ENCODE results near the gene ZNF862. TPM values are rescaled to one million over a fixed set of nuclear protein-coding genes. Genes with fewer than 3 reads are reported as not detected.

Gene ZNF862
- total and polyA plus RNA-seq, 2 of the 13 experiments (the other 11 are each of a cell fraction or from before 2014, with no cell fraction given) = 0.89 to 2.0 TPM

DNA sequence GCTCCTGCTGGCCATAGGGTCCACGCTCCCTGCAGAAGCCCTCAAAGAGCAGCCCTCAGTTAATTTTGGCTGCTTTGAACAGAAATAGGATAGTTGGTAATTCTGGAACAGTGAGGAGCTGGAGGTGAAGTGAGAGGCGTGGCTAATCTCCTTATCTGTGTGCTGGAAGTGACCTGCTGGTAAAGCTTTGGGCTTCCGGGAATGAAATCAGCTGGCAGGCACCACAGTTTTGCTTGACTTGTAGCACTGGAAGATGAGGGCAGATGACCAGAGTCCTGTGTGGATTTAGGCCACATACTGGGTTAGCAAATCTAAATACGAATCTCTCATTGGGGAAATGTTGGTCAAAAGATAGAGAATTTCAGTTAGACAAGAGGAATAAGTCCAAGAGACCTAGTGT is 45.8 kb downstream of the ZNF862 start:
- WGBS (ENCODE audit: low lambda C conversion rate) = 88% methylated on average over 4 of the region's 4 CpGs
- Histone ChIP-seq H2AFZ (ENCODE audit: low read length) (no peak overlapping the region), H3K4me3 (replicated peaks in 1 of 3; ENCODE audit: insufficient read depth in 1 of 3, low read depth in 2 of 3, low read length in 3 of 3) (no peak overlapping the region), H4K20me1 (ENCODE audit: insufficient read depth, low read length) (no peaks in the 10 kb centered on the region), H3K4me2 (ENCODE audit: low read depth, low read length) (no peak overlapping the region), H3K36me3 (replicated peaks in 1 of 2; ENCODE audit: control insufficient read depth in 1 of 2, insufficient read depth in 2 of 2, low read length in 2 of 2) (peaks cover 1 to 13% of the 10 kb centered on the region in 2 experiments; a peak in 3 of 5 replicates), H3K27me3 (ENCODE audit: control insufficient read depth in 1 of 2, insufficient read depth in 2 of 2, low read length in 2 of 2) (no peaks in the 10 kb centered on the region; a peak in 1 of 5 replicates), H3K4me1 (ENCODE audit: insufficient read depth, low read length) (peaks cover 47% of the 10 kb centered on the region), H3K79me2 (ENCODE audit: insufficient read depth, low read length) (no peaks in the 10 kb centered on the region), H3K9me3 (ENCODE audit: low read length) (no peaks in the 10 kb centered on the region), H3K27ac (ENCODE audit: extremely low read length, insufficient read depth, low read length) (no peak overlapping the region), H3K9ac (ENCODE audit: insufficient read depth, low read depth, low read length) (no peak overlapping the region)
- DNase-seq (ENCODE audit: low spot score) = no peak
- POLR2A ChIA-PET = interaction anchor here (1.0 kb wide), 1 partner anchor 10 kb away, joined by 4 read pairs; no protein-coding TSS in a partner anchor
- CTCF ChIA-PET (ENCODE audit: low intra/inter-chr PET ratio, low total read pairs) = no interaction called here
- in situ Hi-C loops (cut with HindIII; ENCODE audit: extremely low pct_ligation_motif_present, low pct_unique_long_range_greater_than_20kb) (no loop called here), intact Hi-C loops (cut with micrococcal nuclease; ENCODE audit: unreplicated experiment) (no loop called here)
- BruUV-seq (replicated peaks) = no TSS peak
- TF ChIP-seq, protein P1, sequence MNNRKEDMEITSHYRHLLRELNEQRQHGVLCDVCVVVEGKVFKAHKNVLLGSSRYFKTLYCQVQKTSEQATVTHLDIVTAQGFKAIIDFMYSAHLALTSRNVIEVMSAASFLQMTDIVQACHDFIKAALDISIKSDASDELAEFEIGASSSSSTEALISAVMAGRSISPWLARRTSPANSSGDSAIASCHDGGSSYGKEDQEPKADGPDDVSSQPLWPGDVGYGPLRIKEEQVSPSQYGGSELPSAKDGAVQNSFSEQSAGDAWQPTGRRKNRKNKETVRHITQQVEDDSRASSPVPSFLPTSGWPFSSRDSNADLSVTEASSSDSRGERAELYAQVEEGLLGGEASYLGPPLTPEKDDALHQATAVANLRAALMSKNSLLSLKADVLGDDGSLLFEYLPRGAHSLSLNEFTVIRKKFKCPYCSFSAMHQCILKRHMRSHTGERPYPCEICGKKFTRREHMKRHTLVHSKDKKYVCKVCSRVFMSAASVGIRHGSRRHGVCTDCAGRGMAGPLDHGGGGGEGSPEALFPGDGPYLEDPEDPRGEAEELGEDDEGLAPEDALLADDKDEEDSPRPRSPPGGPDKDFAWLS (CRISPR knock-in tag; IDR thresholded peaks at IDR 0.05; ENCODE audit: borderline replicate concordance) = no peak
- TF ChIP-seq SOX5 (CRISPR knock-in tag; IDR thresholded peaks at IDR 0.05; ENCODE audit: borderline replicate concordance) (no peak), ZNF569 (CRISPR knock-in tag; IDR thresholded peaks at IDR 0.05; ENCODE audit: borderline replicate concordance) (no peak), YY1 (IDR thresholded peaks at IDR 0.05; ENCODE audit: insufficient read depth, insufficient replicate concordance, low read depth, low read length) (no peak), THAP11 (CRISPR knock-in tag; IDR thresholded peaks at IDR 0.05) (no peak), AKAP8 (CRISPR knock-in tag; IDR thresholded peaks at IDR 0.05) (no peak), ZNF33A (CRISPR knock-in tag; IDR thresholded peaks at IDR 0.05; ENCODE audit: borderline replicate concordance) (no peak), FOXA3 (CRISPR knock-in tag; IDR thresholded peaks at IDR 0.05) (no peak), NFKBIZ (CRISPR knock-in tag; IDR thresholded peaks at IDR 0.05) (no peak), ZNF678 (CRISPR knock-in tag; IDR thresholded peaks at IDR 0.05) (no peak)
- TF ChIP-seq, protein P2, sequence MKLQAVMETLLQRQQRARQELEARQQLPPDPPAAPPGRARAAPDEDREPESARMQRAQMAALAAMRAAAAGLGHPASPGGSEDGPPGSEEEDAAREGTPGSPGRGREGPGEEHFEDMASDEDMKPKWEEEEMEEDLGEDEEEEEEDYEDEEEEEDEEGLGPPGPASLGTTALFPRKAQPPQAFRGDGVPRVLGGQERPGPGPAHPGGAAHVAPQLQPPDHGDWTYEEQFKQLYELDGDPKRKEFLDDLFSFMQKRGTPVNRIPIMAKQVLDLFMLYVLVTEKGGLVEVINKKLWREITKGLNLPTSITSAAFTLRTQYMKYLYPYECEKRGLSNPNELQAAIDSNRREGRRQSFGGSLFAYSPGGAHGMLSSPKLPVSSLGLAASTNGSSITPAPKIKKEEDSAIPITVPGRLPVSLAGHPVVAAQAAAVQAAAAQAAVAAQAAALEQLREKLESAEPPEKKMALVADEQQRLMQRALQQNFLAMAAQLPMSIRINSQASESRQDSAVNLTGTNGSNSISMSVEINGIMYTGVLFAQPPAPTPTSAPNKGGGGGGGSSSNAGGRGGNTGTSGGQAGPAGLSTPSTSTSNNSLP (IDR thresholded peaks at IDR 0.05; ENCODE audit: low read depth, low read length) = no peak
- TF ChIP-seq, protein P3, sequence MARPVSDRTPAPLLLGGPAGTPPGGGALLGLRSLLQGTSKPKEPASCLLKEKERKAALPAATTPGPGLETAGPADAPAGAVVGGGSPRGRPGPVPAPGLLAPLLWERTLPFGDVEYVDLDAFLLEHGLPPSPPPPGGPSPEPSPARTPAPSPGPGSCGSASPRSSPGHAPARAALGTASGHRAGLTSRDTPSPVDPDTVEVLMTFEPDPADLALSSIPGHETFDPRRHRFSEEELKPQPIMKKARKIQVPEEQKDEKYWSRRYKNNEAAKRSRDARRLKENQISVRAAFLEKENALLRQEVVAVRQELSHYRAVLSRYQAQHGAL (CRISPR knock-in tag; IDR thresholded peaks at IDR 0.05; ENCODE audit: not compliant biosample characterization) = no peak
- TF ChIP-seq, protein P4, sequence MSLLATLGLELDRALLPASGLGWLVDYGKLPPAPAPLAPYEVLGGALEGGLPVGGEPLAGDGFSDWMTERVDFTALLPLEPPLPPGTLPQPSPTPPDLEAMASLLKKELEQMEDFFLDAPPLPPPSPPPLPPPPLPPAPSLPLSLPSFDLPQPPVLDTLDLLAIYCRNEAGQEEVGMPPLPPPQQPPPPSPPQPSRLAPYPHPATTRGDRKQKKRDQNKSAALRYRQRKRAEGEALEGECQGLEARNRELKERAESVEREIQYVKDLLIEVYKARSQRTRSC (CRISPR knock-in tag; IDR thresholded peaks at IDR 0.05; ENCODE audit: low read depth) = no peak
- no peak for ATAC-seq
- FAIRE-seq = no peak
